ENCODE measurements around the gene PIGX. TPM values are rescaled to one million over a fixed set of nuclear protein-coding genes. Genes with fewer than 3 reads are reported as not detected.
A peak's percentile ranks its signal among the peaks of the same experiment; 100 is the strongest.

PIGX gene
- total RNA-seq, 3 donors from 2014 or later: 26.7 to 28.9 (median 27.9) TPM

DNA sequence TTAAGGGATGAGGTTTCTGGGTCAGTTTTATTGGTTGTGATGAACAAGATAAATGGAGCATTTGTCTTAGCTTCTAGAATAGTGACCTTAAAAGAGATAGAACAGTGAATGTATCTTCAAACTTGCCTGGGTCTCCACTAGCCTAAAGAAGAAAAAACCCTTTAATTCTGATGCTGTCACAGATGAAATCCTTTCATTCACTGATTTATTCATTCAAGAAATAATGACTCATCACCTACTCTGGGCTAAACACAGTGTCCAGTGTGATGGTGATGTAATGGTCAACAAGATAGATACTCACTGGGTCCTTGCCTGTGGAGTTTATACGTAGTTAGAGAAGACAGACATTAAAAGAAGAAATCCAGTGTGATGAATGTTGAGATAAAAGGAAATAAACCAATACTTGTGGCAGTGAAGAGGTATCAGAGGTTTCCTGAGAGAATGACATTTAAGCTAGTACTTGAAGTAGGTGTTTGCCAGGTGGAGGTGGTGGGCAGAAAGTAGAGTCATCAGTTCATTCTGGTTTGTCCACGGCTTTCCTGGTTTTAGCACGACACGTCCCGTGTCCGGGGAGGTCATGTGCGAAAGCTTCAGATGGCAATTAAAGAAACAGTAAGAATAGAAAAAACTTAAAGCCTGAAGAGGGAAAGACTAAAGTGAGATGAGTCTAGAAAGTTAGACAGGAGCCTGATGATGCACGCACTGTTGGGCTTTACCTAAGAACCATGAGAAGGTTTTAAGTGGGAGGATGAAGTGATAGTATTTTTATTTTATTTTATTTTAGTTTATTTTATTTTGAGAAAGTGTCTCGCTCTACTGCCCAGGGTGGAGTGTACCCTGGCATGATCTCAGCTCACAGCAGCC lies 45.9 kb downstream of the PIGX start:
- H3K4me1 Mint-ChIP-seq (ENCODE audit: low read depth): peaks cover 50% of the 10 kb centered on the region

DNA sequence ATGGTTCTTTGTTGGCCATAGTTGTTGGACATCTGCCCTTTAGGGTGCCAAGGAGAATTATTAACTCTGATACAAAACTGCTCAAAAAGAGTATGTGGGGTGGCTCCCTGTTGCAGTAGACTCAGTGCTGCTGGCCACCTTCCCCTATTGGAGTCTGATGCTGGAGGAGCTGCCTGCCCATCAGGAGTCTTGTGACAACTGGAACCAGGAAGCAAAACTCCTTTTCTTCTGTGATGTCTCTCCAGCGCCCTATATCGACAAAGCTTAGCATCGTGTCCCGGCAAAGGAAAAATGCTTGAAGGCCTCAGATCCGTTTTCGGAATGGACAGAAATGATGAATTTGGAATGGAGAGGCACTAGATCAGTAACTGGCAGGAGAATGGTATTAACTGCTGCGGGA lies 51.0 kb downstream of the PIGX start:
- H3K4me1 Mint-ChIP-seq (ENCODE audit: low read depth): peaks cover 28% of the 10 kb centered on the region
- H3K9me3 Mint-ChIP-seq: no peaks in the 10 kb centered on the region

More for the DNA sequence above, 45.9 kb downstream of the PIGX start:
- Mint-ChIP-seq H3K4me3 (no peak overlapping the region), H3K36me3 (ENCODE audit: insufficient read depth) (peaks cover 36% of the 10 kb centered on the region), H3K27me3 (ENCODE audit: low read depth) (no peaks in the 10 kb centered on the region), H3K9me3 (peaks cover 3% of the 10 kb centered on the region)
- DNase-seq: no peak
- peak; percentile 58 to 69 for ATAC-seq

DNA sequence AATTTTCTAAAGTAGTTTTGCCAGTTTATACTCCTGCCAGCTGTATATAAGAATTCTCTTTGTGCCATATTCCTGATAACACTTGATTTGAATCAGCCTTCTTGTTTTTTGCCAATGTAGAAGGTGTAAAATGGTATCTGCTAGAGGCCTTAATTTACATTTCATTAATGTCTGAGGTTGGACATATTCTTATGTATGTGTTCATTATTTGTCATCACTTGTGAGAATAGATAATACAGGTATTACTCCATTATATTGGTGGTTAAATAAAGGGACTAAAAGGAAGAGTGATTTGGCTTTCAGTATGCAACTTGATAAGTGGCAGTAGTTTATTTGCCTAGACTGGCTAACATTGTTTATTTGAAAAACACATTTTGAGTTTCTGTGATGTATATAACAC lies 53.3 kb downstream of the PIGX start:
- DNase-seq (no peak), ATAC-seq (no peak)
- Mint-ChIP-seq H3K4me3 (no peak overlapping the region), H3K4me1 (ENCODE audit: low read depth) (peaks cover 21% of the 10 kb centered on the region), H3K9me3 (no peaks in the 10 kb centered on the region), H3K36me3 (ENCODE audit: insufficient read depth) (peaks cover 16% of the 10 kb centered on the region), H3K27me3 (ENCODE audit: low read depth) (no peaks in the 10 kb centered on the region)

More for the DNA sequence above, 51.0 kb downstream of the PIGX start:
- Mint-ChIP-seq H3K4me3 (no peak overlapping the region), H3K27me3 (ENCODE audit: low read depth) (no peaks in the 10 kb centered on the region), H3K36me3 (ENCODE audit: insufficient read depth) (peaks cover 17% of the 10 kb centered on the region)
- DNase-seq: no peak
- no peak for ATAC-seq

GRCh38 chr3:196771067-196771466 lies 58.9 kb downstream of the PIGX start:
- Mint-ChIP-seq H3K4me1 (ENCODE audit: low read depth) (peaks cover 54% of the 10 kb centered on the region), H3K36me3 (ENCODE audit: insufficient read depth) (peaks cover 12% of the 10 kb centered on the region), H3K27me3 (ENCODE audit: low read depth) (no peaks in the 10 kb centered on the region), H3K4me3 (no peak overlapping the region), H3K9me3 (no peaks in the 10 kb centered on the region)
- ATAC-seq (no peak), DNase-seq (no peak)

DNA sequence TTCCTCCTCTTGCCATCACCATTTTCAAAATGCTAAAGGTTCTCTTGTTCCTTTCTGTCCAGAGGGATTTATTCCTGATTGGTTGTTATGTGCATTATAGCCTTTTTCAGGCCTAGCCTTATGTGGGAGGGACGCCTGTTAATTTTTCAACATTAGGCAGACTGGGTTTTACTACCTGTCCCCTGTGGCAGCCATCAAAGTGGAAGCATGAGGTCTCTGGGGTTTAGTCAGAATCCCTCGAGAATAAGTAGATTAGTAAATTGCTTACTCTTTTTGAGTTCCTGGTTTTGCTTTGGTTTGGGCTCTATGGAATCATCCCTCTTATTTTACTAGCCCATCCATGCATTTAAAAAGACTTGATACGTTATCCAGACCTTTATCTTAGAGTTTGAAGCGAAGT lies 59.9 kb downstream of the PIGX start:
- no peak for ATAC-seq
- Mint-ChIP-seq H3K9me3 (no peaks in the 10 kb centered on the region), H3K4me1 (ENCODE audit: low read depth) (peaks cover 58% of the 10 kb centered on the region), H3K27me3 (ENCODE audit: low read depth) (no peaks in the 10 kb centered on the region), H3K4me3 (no peak overlapping the region), H3K36me3 (ENCODE audit: insufficient read depth) (peaks cover 9% of the 10 kb centered on the region)
- no peak for DNase-seq

DNA sequence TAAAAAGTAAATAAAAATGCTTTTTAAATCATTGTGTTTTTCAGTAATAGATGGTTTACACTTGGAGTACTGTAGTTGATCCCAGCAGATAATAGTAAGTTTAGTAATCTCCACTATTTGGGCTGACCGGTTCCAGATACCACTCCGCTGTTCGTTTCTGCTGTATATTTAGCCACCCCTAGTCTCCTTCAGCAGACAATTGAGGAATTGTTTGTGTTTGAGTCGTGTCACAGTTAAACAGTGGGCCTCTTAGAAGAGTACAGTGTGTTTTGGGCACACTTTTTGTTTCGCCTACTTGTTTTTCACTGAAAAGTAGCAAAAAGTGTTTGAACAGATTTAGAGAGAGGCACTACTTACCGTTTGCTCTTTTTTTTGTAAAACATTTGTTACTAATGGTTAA lies 60.7 kb downstream of the PIGX start:
- H3K36me3 Mint-ChIP-seq (ENCODE audit: insufficient read depth): peaks cover 12% of the 10 kb centered on the region
- H3K9me3 Mint-ChIP-seq: no peaks in the 10 kb centered on the region
- no peak for ATAC-seq

GRCh38 chr3:196774191-196774820 lies 62.1 kb downstream of the PIGX start:
- H3K9me3 Mint-ChIP-seq: no peaks in the 10 kb centered on the region
- no peak overlapping the region for H3K4me3 Mint-ChIP-seq
- no peaks in the 10 kb centered on the region for H3K27me3 Mint-ChIP-seq (ENCODE audit: low read depth)
- ATAC-seq (no peak), DNase-seq (no peak)
- H3K36me3 Mint-ChIP-seq (ENCODE audit: insufficient read depth): peaks cover 18% of the 10 kb centered on the region
- peaks cover 74% of the 10 kb centered on the region for H3K4me1 Mint-ChIP-seq (ENCODE audit: low read depth)

More for the DNA sequence above, 60.7 kb downstream of the PIGX start:
- H3K27me3 Mint-ChIP-seq (ENCODE audit: low read depth): no peaks in the 10 kb centered on the region
- no peak overlapping the region for H3K4me3 Mint-ChIP-seq
- peaks cover 63% of the 10 kb centered on the region for H3K4me1 Mint-ChIP-seq (ENCODE audit: low read depth)
- DNase-seq: no peak

GRCh38 chr3:196774848-196775422 lies 62.8 kb downstream of the PIGX start:
- peaks cover 24% of the 10 kb centered on the region for H3K36me3 Mint-ChIP-seq (ENCODE audit: insufficient read depth)
- DNase-seq: no peak
- H3K4me1 Mint-ChIP-seq (ENCODE audit: low read depth): peaks cover 76% of the 10 kb centered on the region
- H3K4me3 Mint-ChIP-seq: no peak overlapping the region
- H3K27me3 Mint-ChIP-seq (ENCODE audit: low read depth): no peaks in the 10 kb centered on the region
- no peaks in the 10 kb centered on the region for H3K9me3 Mint-ChIP-seq
- peak in 1 of 2 donors; percentile 25 for ATAC-seq

DNA sequence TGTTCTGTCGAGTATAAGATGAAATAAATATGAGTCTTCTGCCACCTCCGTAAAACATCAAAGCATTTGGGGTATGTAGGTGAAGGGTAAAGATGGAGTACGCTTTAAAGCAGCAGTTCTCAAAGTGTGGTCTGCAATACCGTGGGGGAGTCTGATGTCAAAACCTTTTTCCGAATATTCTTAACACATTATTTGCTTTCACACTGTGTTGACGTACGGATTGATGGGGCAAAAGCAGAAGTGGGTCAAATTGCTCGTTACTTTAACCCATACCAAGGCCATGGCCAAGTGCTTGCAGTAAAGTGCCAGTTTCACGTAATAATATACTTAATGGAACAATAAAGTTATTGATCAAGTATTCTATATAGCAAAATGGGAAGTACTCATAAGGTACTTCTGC lies 63.8 kb downstream of the PIGX start:
- Mint-ChIP-seq H3K4me3 (no peak overlapping the region), H3K27me3 (ENCODE audit: low read depth) (no peaks in the 10 kb centered on the region), H3K9me3 (no peaks in the 10 kb centered on the region), H3K4me1 (ENCODE audit: low read depth) (peaks cover 76% of the 10 kb centered on the region), H3K36me3 (ENCODE audit: insufficient read depth) (peaks cover 28% of the 10 kb centered on the region)
- no peak for ATAC-seq
- DNase-seq: no peak

DNA sequence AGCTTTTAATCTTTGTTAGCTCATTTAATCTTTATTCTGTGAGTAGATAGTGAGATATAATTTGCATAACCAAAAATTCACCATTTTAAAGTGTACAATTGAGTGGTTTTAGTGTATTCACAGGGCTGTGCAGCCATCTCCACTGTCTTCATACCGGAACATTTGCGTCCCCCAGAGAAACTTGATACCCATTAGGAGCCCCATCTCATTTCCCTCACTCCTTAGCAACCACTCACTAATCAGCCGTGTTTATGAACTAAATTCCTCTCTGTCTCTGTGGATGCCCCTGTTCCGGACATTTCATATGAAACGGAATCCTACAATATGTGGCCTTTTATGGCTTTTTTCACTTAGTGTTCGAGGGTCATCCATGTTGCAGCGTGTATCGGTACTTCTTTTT lies 65.7 kb downstream of the PIGX start:
- Mint-ChIP-seq H3K4me1 (ENCODE audit: low read depth) (peaks cover 64% of the 10 kb centered on the region), H3K27me3 (ENCODE audit: low read depth) (no peaks in the 10 kb centered on the region), H3K36me3 (ENCODE audit: insufficient read depth) (peaks cover 27% of the 10 kb centered on the region), H3K4me3 (no peak overlapping the region), H3K9me3 (no peaks in the 10 kb centered on the region)
- no peak for DNase-seq
- no peak for ATAC-seq

DNA sequence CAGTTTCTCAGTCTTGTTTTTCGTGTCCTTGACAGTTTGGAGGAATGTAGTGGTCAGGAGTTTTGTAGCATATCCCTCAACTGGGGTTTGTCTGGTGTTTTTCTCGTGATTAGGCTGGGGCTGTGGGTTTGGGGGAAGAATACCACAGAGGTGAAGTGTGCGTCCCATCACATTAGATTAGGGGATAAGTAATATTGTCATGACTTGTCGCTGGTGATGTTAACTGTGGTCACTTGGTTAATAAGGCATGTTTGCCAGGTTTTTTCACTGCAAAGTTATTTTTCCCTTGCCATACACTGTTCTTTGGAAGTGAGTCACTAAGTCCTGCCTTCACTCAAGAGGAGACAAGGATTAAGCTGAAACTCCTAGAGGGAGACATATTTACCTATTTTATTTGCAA lies 66.6 kb downstream of the PIGX start:
- Mint-ChIP-seq H3K4me3 (no peak overlapping the region), H3K4me1 (ENCODE audit: low read depth) (peaks cover 56% of the 10 kb centered on the region), H3K36me3 (ENCODE audit: insufficient read depth) (peaks cover 36% of the 10 kb centered on the region)

GRCh38 chr3:196782511-196782910 lies 70.3 kb downstream of the PIGX start:
- DNase-seq: no peak
- Mint-ChIP-seq H3K27me3 (ENCODE audit: low read depth) (no peaks in the 10 kb centered on the region), H3K9me3 (no peaks in the 10 kb centered on the region), H3K4me3 (no peak overlapping the region), H3K36me3 (ENCODE audit: insufficient read depth) (peaks cover 52% of the 10 kb centered on the region), H3K4me1 (ENCODE audit: low read depth) (peaks cover 37% of the 10 kb centered on the region)
- ATAC-seq: no peak

More for the DNA sequence above, 66.6 kb downstream of the PIGX start:
- Mint-ChIP-seq H3K27me3 (ENCODE audit: low read depth) (no peaks in the 10 kb centered on the region), H3K9me3 (no peaks in the 10 kb centered on the region)
- DNase-seq: no peak
- ATAC-seq: no peak
